ENCODE data around the gene TPST1. TPM values are rescaled to one million over a fixed set of nuclear protein-coding genes. Genes with fewer than 3 reads are reported as not detected.

TPST1 gene
- total and polyA plus RNA-seq, 2 of the 8 experiments (the other 6 are each of a cell fraction or from before 2014, with no cell fraction given), result 8.2 to 18.4 TPM

DNA sequence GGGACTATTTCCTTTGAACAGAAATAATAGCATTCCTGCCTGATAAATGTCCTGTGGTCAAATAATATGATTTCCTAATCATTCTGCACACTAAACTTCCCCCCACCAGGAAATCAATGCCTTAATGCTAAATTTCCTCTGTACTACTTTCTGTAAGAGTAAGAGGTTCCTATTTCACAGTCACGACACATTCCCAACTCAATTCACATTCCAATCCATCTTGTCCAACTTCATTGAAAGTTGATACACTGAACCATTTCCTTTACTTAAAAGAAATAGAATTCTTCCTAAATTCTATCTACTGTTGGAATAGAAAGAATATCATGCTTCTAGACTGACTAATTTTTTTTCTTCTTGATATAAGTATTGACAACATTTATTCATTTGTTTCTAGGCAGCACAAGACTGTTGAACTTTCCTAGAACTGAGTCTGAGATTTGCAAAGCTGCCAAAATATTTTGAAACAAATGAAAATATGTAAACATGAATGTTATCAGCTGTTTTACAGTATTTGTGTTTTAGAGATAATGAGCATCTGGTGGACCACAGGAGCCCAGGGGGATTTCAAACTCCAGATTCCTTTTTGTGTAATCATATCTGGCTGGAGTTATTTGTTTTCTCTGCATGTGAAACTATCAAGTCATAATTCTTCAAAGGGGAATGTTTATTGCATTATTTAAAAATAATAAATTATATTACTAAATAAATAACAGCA lies 121.5 kb downstream of the TPST1 start:
- H4K5ac ChIP-seq (ENCODE audit: insufficient read length, low read depth, low read length), result no peak overlapping the region
- no peaks in the 10 kb centered on the region for H3K36me3 ChIP-seq (ENCODE audit: control insufficient read depth in 2 of 4, insufficient read depth in 4 of 4, low read length in 3 of 4)
- no peaks in the 10 kb centered on the region for H4K20me1 ChIP-seq (replicated peaks in 1 of 2; ENCODE audit: control insufficient read depth in 1 of 2, insufficient read depth in 2 of 2, low read length in 2 of 2)
- no peak overlapping the region for H2BK120ac ChIP-seq (replicated peaks; ENCODE audit: low read depth, low read length)
- H3K9ac ChIP-seq (replicated peaks in 1 of 4; ENCODE audit: extremely low read depth in 1 of 4, low read depth in 3 of 4, low read length in 3 of 4), result no peak overlapping the region
- no peak overlapping the region for H2BK20ac ChIP-seq (ENCODE audit: low read length)
- POLR2A ChIA-PET (ENCODE audit: partially characterized antibody), result no interaction called here
- CTCF ChIA-PET (ENCODE audit: partially characterized antibody), result no interaction called here
- H2AFZ ChIP-seq (ENCODE audit: low read length), result no peak overlapping the region
- H3K27ac ChIP-seq (ENCODE audit: low read depth, low read length), result no peak overlapping the region
- H2BK5ac ChIP-seq (ENCODE audit: low read depth, low read length), result no peak overlapping the region
- 95% methylated on average over 1 of the region's 1 CpG; no CpG with 5 or more reads in 1 of the 2 experiments for WGBS, 2 experiments (ENCODE audit: extremely low coverage in 1 of 2, insufficient coverage in 1 of 2, insufficient read length in 1 of 2, insufficient replicate concordance in 2 of 2, low coverage in 1 of 2, low lambda C conversion rate in 2 of 2, missing lambda C conversion rate in 1 of 2)
- no peaks in the 10 kb centered on the region for H3K27me3 ChIP-seq (replicated peaks in 1 of 4; ENCODE audit: control insufficient read depth in 3 of 4, extremely low read depth in 1 of 4, insufficient read depth in 3 of 4, low read length in 3 of 4)
- H3K9me3 ChIP-seq (ENCODE audit: insufficient read depth in 2 of 2, low read depth in 1 of 2, low read length in 1 of 2), result 0 out of 4 replicates have a peak, but pooled peaks cover 0 to under 1% of the 10 kb centered on the region in 2 experiments
- H3K79me2 ChIP-seq (ENCODE audit: control insufficient read depth in 1 of 2, insufficient read depth in 2 of 2, low read length in 2 of 2), result no peaks in the 10 kb centered on the region; a peak in 1 of 4 replicates
- H2AK5ac ChIP-seq (ENCODE audit: low read depth, low read length), result no peak overlapping the region
- H3K23ac ChIP-seq (ENCODE audit: insufficient read length), result no peak overlapping the region
- no peak overlapping the region for H2BK12ac ChIP-seq (ENCODE audit: low read depth, low read length)
- no peak overlapping the region for H2BK15ac ChIP-seq (ENCODE audit: low read length)
- H3K23me2 ChIP-seq (ENCODE audit: low read depth, low read length), result no peaks in the 10 kb centered on the region
- FAIRE-seq (no peak), DNase-seq (ENCODE audit: low read depth in 1 of 2, low spot score in 2 of 2) (no peak)
- no peak overlapping the region for H3K18ac ChIP-seq (ENCODE audit: extremely low read depth, low read length)
- H3K4me1 ChIP-seq (replicated peaks in 1 of 4; ENCODE audit: control insufficient read depth in 3 of 4, insufficient read depth in 4 of 4, low read length in 3 of 4), result no peaks in the 10 kb centered on the region
- H4K91ac ChIP-seq (replicated peaks; ENCODE audit: insufficient read length, low read length), result no peak overlapping the region
- no peak overlapping the region for H3K14ac ChIP-seq (ENCODE audit: insufficient read length)
- H3K4me3 ChIP-seq (ENCODE audit: extremely low read depth in 1 of 4, insufficient read depth in 2 of 4, low read depth in 3 of 4, low read length in 4 of 4), result no peak overlapping the region
- no peak overlapping the region for H3K56ac ChIP-seq (replicated peaks; ENCODE audit: insufficient read length, low read depth, low read length)
- no peak overlapping the region for H4K8ac ChIP-seq (ENCODE audit: extremely low read depth, insufficient read depth, low read length)
- H3K4me2 ChIP-seq (ENCODE audit: insufficient read depth in 1 of 2, low read depth in 2 of 2, low read length in 2 of 2), result no peak overlapping the region
- H3K79me1 ChIP-seq (ENCODE audit: low read depth, low read length), result no peaks in the 10 kb centered on the region
- no peak overlapping the region for H3K4ac ChIP-seq (replicated peaks; ENCODE audit: insufficient read length, low read depth, low read length)
- TF ChIP-seq CBX5 (IDR thresholded peaks at IDR 0.05; ENCODE audit: low read depth, low read length), result no peak
- no peak for TF ChIP-seq JUND (IDR thresholded peaks at IDR 0.05; ENCODE audit: low read length)

All from H1 (cell line).